HG03432 (cell line): ENCODE data around the gene HM13.
"Not testable (repeated sequence)": the region's sequence is repeated elsewhere in the genome, so short reads cannot be mapped to it uniquely, and the experiment has no call there.

ENCODE experiments used
- ATAC-seq: cut with Tn5 transposase; IDR thresholded peaks from one replicate; pipeline ENCODE4 v1.9.1; 2021; ENCODE audit warnings: mild to moderate bottlenecking, moderate library complexity; ENCODE audit not compliant: unreplicated experiment

The HM13 gene

GRCh38 chr20:31565699-31566318 is 51.6 kb downstream of the HM13 start:
- ATAC-seq: no peak

DNA sequence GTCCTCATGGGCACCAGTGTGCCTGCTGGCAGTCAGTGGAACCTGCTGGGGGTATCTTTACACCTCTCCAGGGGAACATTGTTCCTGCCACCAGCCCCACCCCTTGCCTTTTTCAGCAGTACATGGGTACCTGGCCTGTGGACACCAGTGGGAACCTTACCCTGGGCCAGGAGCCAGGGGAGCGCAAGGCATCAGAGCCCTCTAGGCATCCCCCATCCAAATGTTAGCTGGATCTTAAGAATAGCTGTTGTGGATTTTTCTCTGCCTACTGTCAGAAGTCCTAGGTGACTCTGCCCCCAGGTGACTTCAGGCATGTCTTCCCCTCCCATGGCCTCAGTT is 52.0 kb downstream of the HM13 start:
- no peak for ATAC-seq

DNA sequence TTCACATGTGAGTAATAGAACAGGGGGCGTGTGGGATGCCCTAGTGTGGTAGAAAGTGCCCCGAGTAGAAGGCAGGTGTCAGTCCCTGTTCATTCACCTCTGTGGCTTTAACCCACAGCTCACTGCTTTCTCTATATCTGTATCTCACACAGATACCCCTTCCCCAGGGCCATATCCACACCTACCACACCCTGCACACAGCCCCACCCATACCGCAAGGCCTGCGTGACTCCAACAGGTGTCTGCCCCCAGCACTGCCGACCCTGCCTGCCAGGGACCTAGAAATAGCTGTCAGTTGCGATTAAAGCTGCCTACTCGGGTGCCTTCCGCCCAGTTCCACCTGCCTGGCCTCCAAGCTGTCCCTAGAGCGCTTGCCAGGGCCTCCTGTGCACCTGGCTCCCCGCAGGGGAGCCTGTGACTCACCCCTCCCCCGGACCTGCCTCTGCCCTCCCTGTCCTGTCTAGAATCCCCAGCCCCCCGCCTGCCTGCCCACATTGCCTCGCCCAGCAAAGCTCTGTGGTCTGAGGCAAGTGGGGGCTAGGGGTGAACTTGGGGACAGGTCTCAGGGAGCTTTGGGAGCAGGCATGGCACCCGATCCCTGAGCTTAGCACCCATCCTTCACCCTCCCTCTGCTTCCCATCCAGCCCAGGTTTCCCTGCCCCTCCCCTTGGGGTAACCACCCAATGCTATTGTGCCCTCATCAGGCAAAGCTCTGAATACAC is 52.6 kb downstream of the HM13 start:
- no peak for ATAC-seq

DNA sequence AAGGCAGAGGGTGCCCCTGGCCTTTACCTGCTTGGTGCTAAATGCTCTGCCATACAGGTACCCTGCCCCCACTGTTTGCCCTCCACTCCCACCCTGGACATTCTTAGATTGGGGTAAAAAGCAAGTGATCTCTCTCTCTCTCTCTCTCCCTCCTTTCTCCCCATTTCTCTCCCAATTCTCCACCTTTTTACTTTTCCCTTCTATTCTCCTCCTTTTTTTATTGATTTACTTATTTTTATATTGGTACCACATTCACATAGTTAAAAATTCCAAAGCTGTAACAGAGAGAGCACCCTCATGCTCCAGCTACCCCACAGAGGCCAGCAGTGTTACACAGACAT is 53.1 kb downstream of the HM13 start:
- no peak for ATAC-seq

DNA sequence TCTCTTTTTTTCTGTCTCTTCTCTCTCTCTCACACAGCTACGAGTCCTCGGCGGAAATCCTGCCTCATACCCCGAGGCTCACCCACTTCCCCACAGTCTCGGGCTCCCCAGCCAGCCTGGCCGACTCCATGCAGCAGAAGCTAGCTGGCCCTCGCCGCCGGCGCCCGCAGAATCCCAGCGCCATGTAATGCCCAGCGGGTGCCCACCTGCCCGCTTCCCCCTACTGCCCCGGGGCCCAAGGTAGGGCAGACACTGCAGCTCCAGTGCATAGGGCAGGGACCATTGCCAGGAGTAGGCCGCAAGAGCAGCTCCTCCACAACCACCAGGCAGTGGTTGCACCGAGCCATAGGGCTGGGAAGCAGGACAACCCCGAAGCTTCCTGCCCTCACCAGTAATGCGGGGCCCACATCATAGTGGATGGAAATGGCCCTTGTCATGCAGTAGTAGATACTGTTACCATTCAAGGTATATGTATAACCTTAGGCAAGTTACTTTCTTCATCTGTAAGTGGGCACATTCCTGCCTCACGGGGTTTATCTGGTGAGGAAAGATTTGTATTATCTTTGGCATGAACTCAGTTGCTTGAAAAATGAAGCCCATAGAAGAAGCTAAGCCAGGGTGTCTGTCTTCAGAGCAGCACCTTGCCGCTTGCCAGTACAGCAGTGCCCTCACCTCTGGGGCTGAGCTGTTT is 53.9 kb downstream of the HM13 start:
- ATAC-seq: no peak

GRCh38 chr20:31568773-31569162 is 54.5 kb downstream of the HM13 start:
- ATAC-seq: no peak

DNA sequence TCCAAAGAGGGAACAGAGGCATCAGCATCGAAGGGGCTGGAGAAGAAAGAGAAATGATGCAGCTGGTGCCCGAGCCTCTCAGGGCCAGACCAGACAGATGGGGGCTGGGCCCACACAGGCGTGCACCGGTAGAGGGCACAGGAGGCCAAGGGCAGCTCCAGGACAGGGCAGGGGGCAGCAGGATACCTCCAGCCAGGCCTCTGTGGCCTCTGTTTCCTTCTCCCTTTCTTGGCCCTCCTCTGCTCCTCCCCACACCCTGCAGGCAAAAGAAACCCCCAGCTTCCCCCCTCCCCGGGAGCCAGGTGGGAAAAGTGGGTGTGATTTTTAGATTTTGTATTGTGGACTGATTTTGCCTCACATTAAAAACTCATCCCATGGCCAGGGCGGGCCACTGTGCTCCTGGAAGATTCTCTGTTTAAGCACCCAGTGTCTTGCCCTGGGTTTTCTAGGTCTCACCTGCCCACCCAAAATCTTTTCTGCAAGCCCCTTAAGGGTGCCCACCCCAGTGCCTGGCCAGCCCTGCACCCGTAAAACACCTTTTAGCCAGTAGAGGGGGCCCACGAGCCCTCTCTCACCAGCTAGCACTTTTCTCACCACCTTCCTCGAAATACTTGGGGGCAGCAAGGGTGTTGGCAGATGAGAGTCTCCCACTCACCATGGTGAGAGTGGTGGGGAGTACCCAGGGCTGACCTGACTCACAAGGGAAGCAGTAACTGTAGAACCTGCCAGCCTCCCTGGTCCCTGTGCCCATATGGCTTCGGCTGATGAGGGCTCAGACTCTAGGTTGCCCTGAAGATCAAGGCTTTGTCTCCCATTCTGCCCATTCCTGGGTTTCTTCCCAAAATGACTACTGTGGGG is 55.1 kb downstream of the HM13 start:
- no peak for ATAC-seq

- ATAC-seq: no peak
Observed at GRCh38 chr20:31570021-31570463, 55.8 kb downstream of the HM13 start.

GRCh38 chr20:31570735-31571617 is 56.7 kb downstream of the HM13 start:
- ATAC-seq: no peak

DNA sequence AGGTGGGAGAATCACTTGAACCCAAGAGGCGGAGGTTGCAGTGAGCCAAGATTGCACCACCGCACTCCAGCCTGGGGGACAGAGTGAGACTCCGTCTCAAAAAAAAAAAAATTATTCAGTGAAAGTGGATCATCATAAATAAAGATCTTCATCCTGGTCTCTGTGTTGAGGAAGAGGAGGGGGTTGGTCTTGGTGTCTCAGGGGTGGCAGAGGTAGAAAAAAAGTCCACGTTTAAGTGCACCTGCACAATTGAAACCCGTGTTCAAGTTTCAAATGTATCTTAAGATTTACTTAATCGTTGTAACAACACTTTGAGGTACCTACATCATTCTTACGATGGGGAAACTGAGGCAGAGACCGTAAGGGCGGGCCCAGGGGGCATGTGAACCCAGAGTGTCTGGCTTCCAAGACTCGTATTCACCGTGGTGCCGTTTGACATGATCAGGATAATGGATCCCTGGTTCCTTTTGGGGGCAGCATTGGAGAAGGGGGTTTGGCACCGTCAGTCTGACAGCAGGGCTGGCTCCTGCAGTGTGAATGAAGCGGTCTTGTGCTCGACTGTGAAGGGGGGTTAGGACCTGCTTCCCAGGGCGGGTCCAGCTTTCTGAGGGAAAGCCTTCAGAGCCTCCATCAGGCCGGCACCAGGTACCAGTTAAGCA is 57.9 kb downstream of the HM13 start:
- ATAC-seq: peak; percentile 1

DNA sequence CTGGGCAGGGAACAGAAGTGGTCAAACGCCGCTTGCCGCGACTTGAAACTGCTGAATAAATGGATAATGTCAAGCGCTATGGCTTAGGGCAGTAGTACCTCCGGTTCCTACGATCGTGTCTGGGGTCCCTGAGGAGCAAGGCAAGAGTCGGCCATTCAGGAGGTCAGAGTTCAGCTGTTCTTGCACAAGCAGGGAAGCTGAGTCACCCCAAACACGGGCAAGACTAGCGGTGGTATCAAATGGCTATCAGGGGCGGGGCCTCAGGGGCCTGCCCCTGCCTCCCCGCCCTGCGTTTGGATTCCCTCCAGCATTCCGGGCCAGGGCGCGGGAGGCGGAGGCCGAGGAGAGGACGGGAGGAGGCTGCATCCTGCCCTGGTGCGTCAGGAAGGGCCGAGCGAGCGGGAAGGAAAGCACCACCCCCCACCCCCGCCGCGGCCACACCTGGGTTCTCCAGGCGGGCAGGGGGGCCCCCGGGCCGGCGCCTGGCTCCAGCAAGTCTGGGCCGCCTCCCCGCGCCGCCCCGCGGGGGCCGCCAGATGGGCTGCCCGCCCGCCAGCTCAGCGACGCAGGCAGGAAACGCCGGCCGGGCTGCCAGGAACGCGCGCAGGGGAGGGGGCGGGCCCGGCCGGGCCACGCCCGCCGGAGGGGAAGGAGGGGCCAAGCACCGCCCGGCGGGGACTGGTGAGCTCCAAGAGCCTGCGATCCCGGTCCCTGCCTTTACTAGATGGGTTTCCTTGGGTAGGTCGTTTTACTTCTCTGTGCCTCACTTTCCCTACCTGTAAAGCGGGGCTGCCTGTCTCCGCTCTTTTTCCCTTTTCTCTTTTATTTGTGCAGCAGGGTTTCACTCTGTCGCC is 58.7 kb downstream of the HM13 start:
- ATAC-seq: peak; percentile 91

DNA sequence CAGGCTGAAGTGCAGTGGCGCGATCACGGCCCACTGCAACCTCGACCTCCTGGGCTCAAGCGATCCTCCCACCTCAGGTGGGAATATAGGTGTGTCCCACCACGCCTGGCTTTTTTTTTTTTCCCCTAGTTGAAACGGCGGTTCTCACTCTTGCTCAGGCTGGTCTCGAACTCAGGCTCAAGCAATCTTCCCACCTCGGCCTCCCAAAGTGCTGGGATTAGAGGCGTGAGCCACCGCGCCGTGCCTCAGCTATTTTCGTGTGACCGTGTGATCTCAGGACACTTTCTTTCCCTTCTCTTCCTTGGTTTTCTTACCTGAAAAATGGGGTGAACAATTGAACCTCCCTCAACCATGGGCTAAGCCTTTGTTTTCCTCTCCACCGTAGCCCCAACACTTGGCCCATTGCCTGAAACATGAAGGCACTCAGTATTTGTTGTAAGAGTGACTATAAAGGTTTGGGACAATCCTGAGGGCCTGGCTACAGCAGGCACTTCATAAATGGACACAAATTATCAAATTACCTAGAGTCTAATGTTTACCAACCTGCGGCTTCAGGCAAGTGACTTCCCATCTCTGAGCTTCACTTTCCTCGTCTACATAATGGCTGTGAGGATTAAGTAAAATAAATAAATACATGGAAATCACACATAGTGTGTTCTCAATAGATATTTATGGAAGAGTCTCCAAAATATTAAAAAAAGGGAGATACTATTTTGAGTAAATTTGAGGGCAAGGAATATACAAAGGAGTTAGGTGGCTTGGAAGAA is 59.5 kb downstream of the HM13 start:
- ATAC-seq: no peak

DNA sequence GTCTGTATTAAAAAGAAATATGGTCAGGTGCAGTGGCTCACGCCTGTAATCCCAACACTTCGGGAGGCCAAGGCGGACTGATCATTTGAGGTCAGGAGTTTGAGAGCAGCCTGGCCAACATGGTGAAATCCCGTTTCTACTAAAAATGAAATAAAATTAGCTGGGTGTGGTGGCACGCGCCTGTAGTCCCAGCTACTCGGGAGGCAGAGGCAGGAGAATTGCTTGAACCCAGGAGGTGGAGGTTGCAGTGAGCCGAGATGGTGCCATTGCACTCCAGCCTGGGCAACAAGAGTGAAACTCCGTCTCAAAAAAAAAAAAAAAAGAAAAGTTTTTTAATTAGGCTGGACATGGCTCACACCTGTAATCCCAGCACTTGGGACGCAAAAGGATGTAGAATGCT is 60.7 kb downstream of the HM13 start:
- ATAC-seq: not testable (repeated sequence)

DNA sequence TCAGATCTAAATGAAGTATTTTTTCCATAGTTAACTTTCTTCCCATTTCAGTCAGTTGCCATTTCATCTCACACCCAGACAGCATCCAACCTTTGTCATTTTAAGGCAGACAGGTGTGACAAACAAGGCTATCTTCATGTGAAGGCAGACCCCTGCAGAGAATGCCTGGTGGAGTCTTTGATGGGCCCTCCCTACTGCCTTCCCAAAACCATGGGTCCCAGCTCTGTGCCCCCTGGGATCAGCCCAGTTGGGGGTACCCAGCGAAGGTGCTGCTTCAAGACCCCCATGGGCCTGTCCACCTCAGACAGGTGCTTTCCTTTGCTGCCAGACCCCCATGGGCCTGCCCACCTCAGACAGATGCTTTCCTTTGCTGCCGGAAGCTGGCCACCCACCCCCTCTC is 62.5 kb downstream of the HM13 start:
- no peak for ATAC-seq

DNA sequence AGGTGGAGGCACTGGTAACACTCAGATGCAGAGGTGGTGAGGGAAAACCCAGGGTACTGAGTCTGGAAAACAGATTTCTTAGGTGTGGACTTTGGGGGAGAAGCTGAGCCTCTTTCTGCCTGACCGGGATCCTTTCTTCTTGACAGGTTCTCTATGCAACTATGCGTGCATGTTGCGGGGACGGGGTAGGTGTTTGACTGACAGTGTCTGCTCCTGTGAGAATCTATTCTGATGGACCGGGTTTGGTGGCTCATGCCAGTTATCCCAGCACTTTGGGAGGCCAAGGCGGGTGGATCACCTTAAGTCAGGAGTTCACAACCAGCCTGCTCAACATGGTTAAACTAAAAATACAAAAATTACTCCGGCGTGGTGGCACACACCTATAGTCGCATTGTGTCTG is 63.0 kb downstream of the HM13 start:
- ATAC-seq: no peak

DNA sequence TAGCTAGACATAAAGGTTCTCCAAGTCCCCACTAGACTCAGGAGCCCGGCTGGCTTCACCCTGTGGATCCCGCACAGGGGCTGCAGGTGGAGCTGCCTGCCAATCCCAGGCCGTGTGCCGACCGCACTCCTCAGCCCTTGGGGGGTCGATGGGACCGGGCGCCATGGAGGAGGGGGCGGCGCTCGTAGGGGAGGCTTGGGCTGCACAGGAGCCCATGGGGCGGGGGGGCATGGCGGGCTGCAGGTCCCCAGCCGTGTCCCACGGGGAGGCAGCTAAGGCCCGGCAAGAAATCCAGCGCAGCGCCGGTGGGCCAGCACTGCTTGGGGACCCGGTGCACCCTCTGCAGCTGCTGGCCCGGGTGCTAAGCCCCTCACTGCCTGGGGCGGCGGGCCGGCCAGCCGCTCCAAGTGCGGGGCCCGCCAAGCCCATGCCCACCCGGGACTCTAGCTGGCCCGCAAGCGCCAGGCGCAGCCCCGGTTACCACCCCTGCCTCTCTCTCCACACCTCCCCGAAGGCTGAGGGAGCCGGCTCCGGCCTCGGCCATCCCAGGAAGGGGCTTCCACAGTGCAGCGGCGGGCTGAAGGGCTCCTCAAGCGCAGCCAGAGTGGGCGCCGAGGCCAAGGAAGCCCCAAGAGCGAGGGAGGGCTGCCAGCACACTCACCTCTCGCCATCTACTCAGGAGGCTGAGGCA is 64.4 kb downstream of the HM13 start:
- ATAC-seq: no peak

DNA sequence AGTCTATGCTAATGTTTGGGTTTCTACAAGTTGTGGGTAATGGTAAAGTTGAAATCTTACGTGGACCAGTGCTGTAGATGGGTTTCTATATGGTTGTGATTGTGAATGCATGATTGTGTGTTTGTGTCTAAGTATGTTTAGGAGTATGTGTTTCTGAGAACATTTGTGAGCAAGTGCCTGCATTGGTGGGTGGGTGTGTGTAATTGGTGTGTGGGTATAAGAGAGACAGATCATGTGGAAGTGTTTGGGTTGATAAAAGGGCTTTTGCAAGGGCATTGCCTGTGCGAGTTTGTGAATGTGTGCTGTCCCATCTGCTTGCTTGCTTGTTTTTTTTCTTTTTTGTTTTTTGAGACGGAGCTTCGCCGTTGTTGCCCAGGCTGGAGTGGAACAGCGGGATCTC is 65.0 kb downstream of the HM13 start:
- ATAC-seq: no peak
